CD4-positive, alpha-beta memory T cell (primary cell): ENCODE measurements around the gene DYRK2. TPM values are rescaled to one million over a fixed set of nuclear protein-coding genes. Genes with fewer than 3 reads are reported as not detected.

Experiments used
- CTCF ChIA-PET: fragments of 350-600 bp; sonication (Branson Sonifier 250); formaldehyde crosslinking; loops from one replicate; lab custom pipeline; 2021; ENCODE audit warnings: inconsistent platforms; ENCODE audit not compliant: partially characterized antibody; lab: Charles Lee
- POLR2A ChIA-PET: fragments of 350-600 bp; sonication (Branson Sonifier 250); formaldehyde crosslinking; loops from one replicate; lab custom pipeline; 2021; ENCODE audit not compliant: partially characterized antibody; lab: Charles Lee
- DNase-seq, 5 donors: peaks; one replicate each; pipeline versions ENCODE4 v3.0.0 to v3.0.0-alpha.2; 2020 to 2022; ENCODE audit warnings: mixed read lengths in 1 of 5
- H3K27ac ChIP-seq: one replicate; pipeline ENCODE4 v1.7.0; 2013; ENCODE audit warnings: low read depth, low read length
- H3K27me3 ChIP-seq: 2 replicates; pipeline ENCODE4 v1.7.0; 2013; ENCODE audit warnings: mild to moderate bottlenecking, low read length, moderate library complexity; ENCODE audit not compliant: insufficient read depth
- H3K36me3 ChIP-seq: 2 replicates; pipeline ENCODE4 v1.7.0; 2013; ENCODE audit warnings: mild to moderate bottlenecking, low read length, moderate library complexity; ENCODE audit not compliant: insufficient read depth
- H3K4me1 ChIP-seq: 2 replicates; pipeline ENCODE4 v1.7.0; 2013; ENCODE audit warnings: mild to moderate bottlenecking, low read length, moderate library complexity; ENCODE audit not compliant: insufficient read depth
- H3K4me3 ChIP-seq, 2 donors: one replicate each; pipeline ENCODE4 v1.7.0; 2013; ENCODE audit warnings: low read length in 2 of 2, mild to moderate bottlenecking in 1 of 2
- H3K9me3 ChIP-seq, 2 donors: one replicate each; pipeline ENCODE4 v1.7.0; 2013; ENCODE audit warnings: low read length in 2 of 2, control low read depth in 1 of 2; ENCODE audit not compliant: control insufficient read depth in 1 of 2
- H3K27ac Mint-ChIP-seq, 7 donors: one replicate each; pipeline ENCODE4 v1.8.0; 2020 to 2021; ENCODE audit warnings: mixed read lengths in 7 of 7, mild to moderate bottlenecking in 6 of 7, inconsistent platforms in 3 of 7, moderate library complexity in 3 of 7
- H3K27me3 Mint-ChIP-seq, 2 donors: one replicate each; pipeline ENCODE4 v1.8.0; 2020 to 2021; ENCODE audit warnings: mixed read lengths in 2 of 2
- H3K36me3 Mint-ChIP-seq, 2 donors: one replicate each; pipeline ENCODE4 v1.8.0; 2020 to 2021; ENCODE audit warnings: mixed read lengths in 2 of 2, inconsistent platforms in 1 of 2, mild to moderate bottlenecking in 1 of 2
- H3K4me1 Mint-ChIP-seq, 4 donors: one replicate each; pipeline ENCODE4 v1.8.0; 2020 to 2021; ENCODE audit warnings: mixed read lengths in 4 of 4, mild to moderate bottlenecking in 1 of 4
- H3K4me3 Mint-ChIP-seq, 8 donors: one replicate each; pipeline ENCODE4 v1.8.0; 2020 to 2021; ENCODE audit warnings: mixed read lengths in 8 of 8, mild to moderate bottlenecking in 7 of 8, moderate library complexity in 6 of 8, inconsistent platforms in 3 of 8
- H3K9me3 Mint-ChIP-seq, 8 donors: one replicate each; pipeline ENCODE4 v1.8.0; 2020 to 2021; ENCODE audit warnings: mixed read lengths in 8 of 8, mild to moderate bottlenecking in 5 of 8, inconsistent platforms in 3 of 8, moderate library complexity in 1 of 8
- intact Hi-C: fragments of 100-400 bp; cut with micrococcal nuclease; formaldehyde crosslinking; loops from one replicate; pipeline ENCODE4 v1.15.1; 2023
- polyA plus RNA-seq, 2 donors: library from polyadenylated mRNA; unstranded; fragments of 300-500 nt; fragmentation: Illumina TruSeq; gene quantifications; one replicate each; pipeline ENCODE4 v1.2.3, GENCODE V29; 2021
- total RNA-seq, 2 experiments: library from RNA; stranded (reverse); gene quantifications; one replicate each; pipeline ENCODE4 v1.2.3, GENCODE V29; 2021

Gene DYRK2
- total and polyA plus RNA-seq, 4 experiments from 2014 or later: 30.8 to 170 (median 123) TPM

GRCh38 chr12:67638694-67639093 is 9.9 kb upstream of the DYRK2 start:
- no peaks in the 10 kb centered on the region for H3K9me3 ChIP-seq
- no peaks in the 10 kb centered on the region for H3K27me3 ChIP-seq
- no peak overlapping the region for H3K4me3 ChIP-seq
- H3K9me3 Mint-ChIP-seq: peaks cover 0 to 2% (median 0%) of the 10 kb centered on the region in 8 donors
- no peak overlapping the region for H3K4me3 Mint-ChIP-seq
- H3K36me3 Mint-ChIP-seq: no peaks in the 10 kb centered on the region
- no peak overlapping the region for H3K27ac ChIP-seq
- H3K4me1 ChIP-seq: peaks cover 15% of the 10 kb centered on the region
- no peak overlapping the region for H3K27ac Mint-ChIP-seq
- ChIA-PET CTCF (interaction anchor here (1.1 kb wide), 1 partner anchor 9 kb away, joined by 4 read pairs; the partner anchor contains the start of gene DYRK2), POLR2A (interaction anchor here (1.6 to 2.8 kb wide), 2 partner anchors 8 to 10 kb away, joined by 9 to 15 read pairs; partner anchors contain the start of gene DYRK2)
- H3K36me3 ChIP-seq: no peaks in the 10 kb centered on the region
- no peaks in the 10 kb centered on the region for H3K27me3 Mint-ChIP-seq
- intact Hi-C loops: loop anchor here (10.0 kb wide), 1 partner anchor 364 kb away; no protein-coding TSS in a partner anchor
- H3K4me1 Mint-ChIP-seq: peaks cover 17 to 31% (median 19%) of the 10 kb centered on the region in 4 donors
- DNase-seq: no peak

DNA sequence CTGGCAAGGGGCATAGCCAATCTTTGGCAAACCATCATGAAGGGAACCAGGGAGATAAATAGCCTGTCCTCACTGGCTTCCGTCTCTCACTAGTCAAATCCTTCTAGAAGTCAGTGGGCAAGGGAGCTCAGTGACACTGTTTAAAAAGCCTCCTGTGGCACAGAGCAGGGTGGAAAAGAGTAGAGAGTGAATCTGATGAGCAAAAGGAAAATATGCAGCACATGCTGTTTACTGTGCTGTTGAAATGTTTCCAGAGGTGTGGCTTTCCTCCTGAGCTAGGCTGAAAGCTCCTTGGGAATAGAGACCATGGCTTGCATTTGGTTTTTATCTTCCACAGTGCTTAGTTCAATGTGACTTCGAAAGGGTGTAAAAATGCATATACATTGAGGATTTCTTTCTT is 7.7 kb upstream of the DYRK2 start:
- Mint-ChIP-seq H3K27ac (no peak overlapping the region), H3K4me3 (no peak overlapping the region), H3K4me1 (peaks cover 5 to 17% (median 9%) of the 10 kb centered on the region in 4 donors), H3K36me3 (no peaks in the 10 kb centered on the region), H3K27me3 (no peaks in the 10 kb centered on the region), H3K9me3 (no peaks in the 10 kb centered on the region)
- intact Hi-C loops: no loop called here
- Histone ChIP-seq H3K27me3 (no peaks in the 10 kb centered on the region), H3K4me1 (no peaks in the 10 kb centered on the region), H3K9me3 (no peaks in the 10 kb centered on the region), H3K36me3 (no peaks in the 10 kb centered on the region), H3K4me3 (no peak overlapping the region), H3K27ac (no peak overlapping the region)
- ChIA-PET POLR2A (interaction anchor here (0.9 to 11.3 kb wide), 3 partner anchors 8 to 19 kb away, joined by 3 to 338 read pairs (median 15); partner anchors contain the start of gene DYRK2), CTCF (no interaction called here)
- no peak for DNase-seq

- H3K36me3 ChIP-seq: no peaks in the 10 kb centered on the region
- peaks cover 2 to 10% of the 10 kb centered on the region in 2 donors for H3K36me3 Mint-ChIP-seq
- no peak overlapping the region for H3K27ac ChIP-seq
- peaks cover 6% of the 10 kb centered on the region for H3K4me1 ChIP-seq
- H3K9me3 Mint-ChIP-seq: peaks cover 0 to 2% (median 0%) of the 10 kb centered on the region in 8 donors
- no peak for DNase-seq
- intact Hi-C loops: no loop called here
- H3K27ac Mint-ChIP-seq: no peak overlapping the region
- ChIA-PET POLR2A (interaction anchor here (1.0 to 11.3 kb wide), 2 partner anchors 14 to 54 kb away, joined by 3 to 338 read pairs; no protein-coding TSS in a partner anchor), CTCF (interaction anchor here (1.7 kb wide), 1 partner anchor 14 kb away, joined by 7 read pairs; no protein-coding TSS in a partner anchor)
- H3K9me3 ChIP-seq: no peaks in the 10 kb centered on the region
- H3K27me3 ChIP-seq: no peaks in the 10 kb centered on the region
- no peak overlapping the region for H3K4me3 ChIP-seq
- no peaks in the 10 kb centered on the region for H3K27me3 Mint-ChIP-seq
- peaks cover 12 to 26% (median 19%) of the 10 kb centered on the region in 4 donors for H3K4me1 Mint-ChIP-seq
- H3K4me3 Mint-ChIP-seq: no peak overlapping the region
Observed at GRCh38 chr12:67645126-67645525, 3.4 kb upstream of the DYRK2 start.

- H3K27ac ChIP-seq: no peak overlapping the region
- Mint-ChIP-seq H3K27ac (peak overlapping the region in 2 of 7 donors; percentile 15 to 37), H3K27me3 (no peaks in the 10 kb centered on the region), H3K36me3 (peaks cover 6 to 15% of the 10 kb centered on the region in 2 donors), H3K4me1 (peaks cover 12 to 27% (median 19%) of the 10 kb centered on the region in 4 donors), H3K9me3 (peaks cover 0 to 2% (median 0%) of the 10 kb centered on the region in 8 donors), H3K4me3 (no peak overlapping the region)
- no peaks in the 10 kb centered on the region for H3K27me3 ChIP-seq
- ChIA-PET POLR2A (interaction anchor here (1.0 to 11.3 kb wide), 2 partner anchors 14 to 55 kb away, joined by 3 to 338 read pairs; no protein-coding TSS in a partner anchor), CTCF (interaction anchor here (1.7 kb wide), 1 partner anchor 15 kb away, joined by 7 read pairs; no protein-coding TSS in a partner anchor)
- H3K9me3 ChIP-seq: no peaks in the 10 kb centered on the region
- intact Hi-C loops: no loop called here
- peaks cover 6% of the 10 kb centered on the region for H3K4me1 ChIP-seq
- H3K4me3 ChIP-seq: no peak overlapping the region
- no peaks in the 10 kb centered on the region for H3K36me3 ChIP-seq
- DNase-seq: no peak
Observed at GRCh38 chr12:67645601-67646000, 2.9 kb upstream of the DYRK2 start.

DNA sequence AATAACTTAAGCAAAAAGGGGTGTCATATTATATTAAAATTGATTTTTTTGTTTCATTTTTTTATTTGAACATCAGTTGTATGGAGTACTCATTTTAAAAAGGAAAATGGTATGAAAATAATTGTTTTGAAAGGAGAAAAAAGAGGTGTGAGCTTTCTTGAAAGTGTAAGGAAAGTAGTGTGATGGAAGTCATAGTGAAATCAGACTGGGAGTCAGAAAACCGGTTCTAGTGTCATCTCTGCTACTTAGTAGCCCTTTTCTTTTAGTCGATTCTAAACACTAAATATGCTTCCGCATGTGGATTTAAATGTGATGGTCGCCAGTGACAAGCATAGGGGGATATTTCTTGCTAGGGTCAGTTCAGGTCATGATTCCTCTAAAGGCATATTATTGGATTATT is 1.8 kb upstream of the DYRK2 start:
- Mint-ChIP-seq H3K4me1 (peaks cover 19 to 39% (median 25%) of the 10 kb centered on the region in 4 donors), H3K36me3 (peaks cover 17 to 26% of the 10 kb centered on the region in 2 donors), H3K27ac (peak overlapping the region; percentile 87 to 98 (median 94)), H3K4me3 (peak overlapping the region; percentile 8 to 99 (median 89)), H3K27me3 (no peaks in the 10 kb centered on the region), H3K9me3 (peaks cover 0 to 2% (median 0%) of the 10 kb centered on the region in 8 donors)
- Histone ChIP-seq H3K36me3 (no peaks in the 10 kb centered on the region), H3K4me3 (no peak overlapping the region), H3K4me1 (peaks cover 17% of the 10 kb centered on the region), H3K27ac (no peak overlapping the region), H3K9me3 (no peaks in the 10 kb centered on the region), H3K27me3 (no peaks in the 10 kb centered on the region)
- ChIA-PET CTCF (no interaction called here), POLR2A (interaction anchor here (1.6 to 11.3 kb wide), 2 partner anchors 15 to 77 kb away, joined by 5 to 338 read pairs; no protein-coding TSS in a partner anchor)
- DNase-seq: no peak
- intact Hi-C loops: no loop called here

DNA sequence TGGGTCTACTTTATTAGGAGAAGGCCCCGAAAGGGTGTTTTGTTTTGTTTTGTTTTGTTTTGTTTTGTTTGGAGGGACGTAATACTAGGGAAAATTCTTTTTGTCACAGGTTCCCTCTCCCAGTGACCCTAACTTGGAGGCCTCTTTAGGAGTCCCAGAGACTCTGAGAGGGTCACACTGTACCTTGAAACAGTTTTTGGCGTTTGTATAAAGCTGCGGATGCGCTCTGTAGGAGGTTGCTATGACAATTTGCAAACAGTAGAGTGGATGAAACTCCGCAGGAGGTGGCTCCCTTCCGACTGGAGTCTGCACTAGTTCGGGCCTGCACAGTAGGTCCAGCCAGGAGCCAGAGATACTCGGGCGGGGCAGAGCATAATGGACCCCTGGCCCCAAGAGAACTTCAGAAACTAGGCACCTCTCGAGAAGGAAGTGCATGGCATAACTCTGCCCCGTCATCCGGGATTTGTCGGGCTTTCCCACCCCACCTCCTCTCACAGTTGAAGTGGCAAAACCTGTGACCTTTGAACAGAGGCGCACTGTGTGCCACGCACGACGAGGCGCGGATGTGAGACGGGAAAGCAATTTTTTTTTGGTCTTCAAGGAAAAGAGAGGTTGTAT is 1.3 kb upstream of the DYRK2 start:
- Histone ChIP-seq H3K27ac (peak overlapping the region; percentile 66), H3K4me3 (peak overlapping the region in 1 of 2 donors; percentile 80), H3K4me1 (peaks cover 20% of the 10 kb centered on the region), H3K27me3 (no peaks in the 10 kb centered on the region), H3K9me3 (no peaks in the 10 kb centered on the region), H3K36me3 (no peaks in the 10 kb centered on the region)
- intact Hi-C loops: no loop called here
- Mint-ChIP-seq H3K27ac (peak overlapping the region; percentile 87 to 98 (median 94)), H3K4me1 (peaks cover 19 to 39% (median 23%) of the 10 kb centered on the region in 4 donors), H3K36me3 (peaks cover 17 to 26% of the 10 kb centered on the region in 2 donors), H3K9me3 (peaks cover 0 to 2% (median 0%) of the 10 kb centered on the region in 8 donors), H3K27me3 (no peaks in the 10 kb centered on the region), H3K4me3 (peak overlapping the region; percentile 84 to 99 (median 90))
- ChIA-PET CTCF (interaction anchor here (1.0 to 2.1 kb wide), 11 partner anchors 8 to 296 kb away, joined by 3 to 15 read pairs (median 4); no protein-coding TSS in a partner anchor), POLR2A (interaction anchor here (0.7 to 11.3 kb wide), 20 partner anchors 7 to 291 kb away, joined by 3 to 338 read pairs (median 10); no protein-coding TSS in a partner anchor)
- peak in 1 of 5 donors; percentile 38 for DNase-seq
